ENCODE data around the gene ATP4A. TPM values are rescaled to one million over a fixed set of nuclear protein-coding genes. Genes with fewer than 3 reads are reported as not detected.
"Not testable (repeated sequence)": the region's sequence is repeated elsewhere in the genome, so short reads cannot be mapped to it uniquely, and the experiment has no call there.

ATP4A gene
- total RNA-seq, 2 donors from 2014 or later, result 0.18 TPM; not detected in 1

- peaks cover 20% of the 10 kb centered on the region for H3K9me3 ChIP-seq (ENCODE audit: control insufficient read depth, low read length)
- H3K9ac ChIP-seq (ENCODE audit: extremely low read depth, low read length, poor library complexity, severe bottlenecking), result no peak overlapping the region
- no peaks in the 10 kb centered on the region for H3K4me1 ChIP-seq (ENCODE audit: control insufficient read depth, insufficient read depth, low read length)
- no peaks in the 10 kb centered on the region for H3K4me1 Mint-ChIP-seq
- no peak overlapping the region for H3K27ac Mint-ChIP-seq
- H3K27me3 ChIP-seq (ENCODE audit: control insufficient read depth, insufficient read depth, low read length, poor library complexity, severe bottlenecking), result no peaks in the 10 kb centered on the region
- H3K4me3 ChIP-seq (ENCODE audit: low read length), result no peak overlapping the region
- H3K27ac ChIP-seq (ENCODE audit: low read depth, low read length), result no peak overlapping the region
- H3K4me3 Mint-ChIP-seq, result no peak overlapping the region
- H3K27me3 Mint-ChIP-seq (ENCODE audit: insufficient read depth), result peaks cover 31% of the 10 kb centered on the region
- peaks cover 2% of the 10 kb centered on the region for H3K36me3 ChIP-seq (ENCODE audit: control insufficient read depth, insufficient read depth, low read length)
- TF ChIP-seq, protein P1, sequence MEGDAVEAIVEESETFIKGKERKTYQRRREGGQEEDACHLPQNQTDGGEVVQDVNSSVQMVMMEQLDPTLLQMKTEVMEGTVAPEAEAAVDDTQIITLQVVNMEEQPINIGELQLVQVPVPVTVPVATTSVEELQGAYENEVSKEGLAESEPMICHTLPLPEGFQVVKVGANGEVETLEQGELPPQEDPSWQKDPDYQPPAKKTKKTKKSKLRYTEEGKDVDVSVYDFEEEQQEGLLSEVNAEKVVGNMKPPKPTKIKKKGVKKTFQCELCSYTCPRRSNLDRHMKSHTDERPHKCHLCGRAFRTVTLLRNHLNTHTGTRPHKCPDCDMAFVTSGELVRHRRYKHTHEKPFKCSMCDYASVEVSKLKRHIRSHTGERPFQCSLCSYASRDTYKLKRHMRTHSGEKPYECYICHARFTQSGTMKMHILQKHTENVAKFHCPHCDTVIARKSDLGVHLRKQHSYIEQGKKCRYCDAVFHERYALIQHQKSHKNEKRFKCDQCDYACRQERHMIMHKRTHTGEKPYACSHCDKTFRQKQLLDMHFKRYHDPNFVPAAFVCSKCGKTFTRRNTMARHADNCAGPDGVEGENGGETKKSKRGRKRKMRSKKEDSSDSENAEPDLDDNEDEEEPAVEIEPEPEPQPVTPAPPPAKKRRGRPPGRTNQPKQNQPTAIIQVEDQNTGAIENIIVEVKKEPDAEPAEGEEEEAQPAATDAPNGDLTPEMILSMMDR (conservative IDR thresholded peaks at IDR 0.05), result no peak
- 77 to 82% methylated on average over 5 to 6 of the region's 6 CpGs for WGBS, 2 experiments (ENCODE audit: insufficient coverage in 1 of 2, insufficient read length in 1 of 2)
- H3K36me3 Mint-ChIP-seq (ENCODE audit: low read depth), result no peaks in the 10 kb centered on the region
- peaks cover 30% of the 10 kb centered on the region for H3K9me3 Mint-ChIP-seq
- DNase-seq, result no peak
Measured at GRCh38 chr19:35609851-35610353, 46.4 kb upstream of the ATP4A start.

GRCh38 chr19:35608251-35608650, 44.8 kb upstream of the ATP4A start:
- Histone ChIP-seq H3K27me3 (ENCODE audit: control insufficient read depth, insufficient read depth, low read length, poor library complexity, severe bottlenecking) (no peaks in the 10 kb centered on the region), H3K4me3 (ENCODE audit: low read length) (no peak overlapping the region), H3K9me3 (ENCODE audit: control insufficient read depth, low read length) (peaks cover 20% of the 10 kb centered on the region), H3K4me1 (ENCODE audit: control insufficient read depth, insufficient read depth, low read length) (no peaks in the 10 kb centered on the region), H3K36me3 (ENCODE audit: control insufficient read depth, insufficient read depth, low read length) (no peaks in the 10 kb centered on the region), H3K9ac (ENCODE audit: extremely low read depth, low read length, poor library complexity, severe bottlenecking) (no peak overlapping the region), H3K27ac (ENCODE audit: low read depth, low read length) (no peak overlapping the region)
- Mint-ChIP-seq H3K36me3 (ENCODE audit: low read depth) (no peaks in the 10 kb centered on the region), H3K9me3 (peaks cover 30% of the 10 kb centered on the region), H3K4me1 (no peaks in the 10 kb centered on the region), H3K4me3 (no peak overlapping the region), H3K27ac (no peak overlapping the region), H3K27me3 (ENCODE audit: insufficient read depth) (peaks cover 32% of the 10 kb centered on the region)
- 84 to 100% methylated on average over 2 of the region's 2 CpGs for WGBS, 2 experiments (ENCODE audit: insufficient coverage in 1 of 2, insufficient read length in 1 of 2)
- TF ChIP-seq, protein P1 (conservative IDR thresholded peaks at IDR 0.05), result no peak
- no peak for DNase-seq

DNA sequence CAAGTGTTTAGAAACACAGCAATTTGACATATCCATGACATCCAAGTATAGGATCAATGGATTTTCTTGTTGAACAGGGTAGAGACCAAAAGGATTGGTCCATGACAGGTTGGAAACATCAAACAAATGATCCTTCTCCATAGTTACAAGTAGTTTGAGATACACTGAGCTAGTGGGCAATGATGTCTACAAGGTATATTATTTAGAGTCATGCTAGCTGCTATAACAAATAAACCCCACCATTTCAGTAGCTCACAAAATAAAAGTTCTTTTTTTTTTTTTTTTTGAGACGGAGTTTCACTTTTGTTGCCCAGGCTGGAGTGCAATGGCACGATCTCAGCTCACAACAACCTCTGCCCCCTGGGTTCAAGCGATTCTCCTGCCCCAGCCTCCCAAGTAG, 44.2 kb upstream of the ATP4A start:
- DNase-seq, result no peak
- TF ChIP-seq, protein P1 (conservative IDR thresholded peaks at IDR 0.05), result no peak
- no peaks in the 10 kb centered on the region for H3K4me1 ChIP-seq (ENCODE audit: control insufficient read depth, insufficient read depth, low read length)

DNA sequence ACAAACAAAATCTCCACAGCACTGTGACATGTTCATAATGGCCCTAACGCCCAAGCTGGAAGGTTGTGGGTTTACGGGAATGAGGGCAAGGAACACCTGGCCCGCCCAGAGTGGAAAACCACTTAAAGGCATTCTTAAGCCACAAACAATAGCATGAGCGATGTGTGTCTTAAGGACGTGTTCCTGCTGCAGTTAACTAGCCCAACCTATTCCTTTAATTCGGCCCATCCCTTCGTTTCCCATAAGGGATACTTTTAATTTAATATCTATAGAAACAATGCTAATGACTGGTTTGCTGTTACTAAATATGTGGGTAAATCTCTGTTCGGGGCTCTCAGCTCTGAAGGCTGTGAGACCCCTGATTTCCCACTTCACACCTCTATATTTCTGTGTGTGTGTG, 43.7 kb upstream of the ATP4A start:
- not testable (repeated sequence) for H3K27ac ChIP-seq (ENCODE audit: low read depth, low read length); H3K27me3 ChIP-seq (ENCODE audit: control insufficient read depth, insufficient read depth, low read length, poor library complexity, severe bottlenecking); H3K9ac ChIP-seq (ENCODE audit: extremely low read depth, low read length, poor library complexity, severe bottlenecking); H3K4me1 Mint-ChIP-seq; H3K27ac Mint-ChIP-seq; H3K4me3 Mint-ChIP-seq; H3K36me3 ChIP-seq (ENCODE audit: control insufficient read depth, insufficient read depth, low read length); H3K36me3 Mint-ChIP-seq (ENCODE audit: low read depth); DNase-seq; H3K4me3 ChIP-seq (ENCODE audit: low read length); H3K4me1 ChIP-seq (ENCODE audit: control insufficient read depth, insufficient read depth, low read length)
- H3K9me3 ChIP-seq (ENCODE audit: control insufficient read depth, low read length), result peaks cover 20% of the 10 kb centered on the region
- H3K9me3 Mint-ChIP-seq, result peaks cover 30% of the 10 kb centered on the region
- peaks cover 34% of the 10 kb centered on the region for H3K27me3 Mint-ChIP-seq (ENCODE audit: insufficient read depth)
- 86 to 88% methylated on average over 3 to 6 of the region's 8 CpGs for WGBS, 2 experiments (ENCODE audit: insufficient coverage in 1 of 2, insufficient read length in 1 of 2)

More for the DNA sequence above, 44.2 kb upstream of the ATP4A start:
- H3K9me3 ChIP-seq (ENCODE audit: control insufficient read depth, low read length), result peaks cover 20% of the 10 kb centered on the region
- peaks cover 30% of the 10 kb centered on the region for H3K9me3 Mint-ChIP-seq
- no peak overlapping the region for H3K4me3 Mint-ChIP-seq
- no peak overlapping the region for H3K4me3 ChIP-seq (ENCODE audit: low read length)
- H3K36me3 Mint-ChIP-seq (ENCODE audit: low read depth), result no peaks in the 10 kb centered on the region
- no peaks in the 10 kb centered on the region for H3K36me3 ChIP-seq (ENCODE audit: control insufficient read depth, insufficient read depth, low read length)
- WGBS, 2 experiments (ENCODE audit: insufficient coverage in 1 of 2, insufficient read length in 1 of 2), result 70 to 87% methylated on average over 2 to 3 of the region's 3 CpGs
- no peaks in the 10 kb centered on the region for H3K4me1 Mint-ChIP-seq
- H3K27me3 Mint-ChIP-seq (ENCODE audit: insufficient read depth), result peaks cover 34% of the 10 kb centered on the region
- no peaks in the 10 kb centered on the region for H3K27me3 ChIP-seq (ENCODE audit: control insufficient read depth, insufficient read depth, low read length, poor library complexity, severe bottlenecking)
- H3K9ac ChIP-seq (ENCODE audit: extremely low read depth, low read length, poor library complexity, severe bottlenecking), result no peak overlapping the region
- no peak overlapping the region for H3K27ac ChIP-seq (ENCODE audit: low read depth, low read length)
- no peak overlapping the region for H3K27ac Mint-ChIP-seq

DNA sequence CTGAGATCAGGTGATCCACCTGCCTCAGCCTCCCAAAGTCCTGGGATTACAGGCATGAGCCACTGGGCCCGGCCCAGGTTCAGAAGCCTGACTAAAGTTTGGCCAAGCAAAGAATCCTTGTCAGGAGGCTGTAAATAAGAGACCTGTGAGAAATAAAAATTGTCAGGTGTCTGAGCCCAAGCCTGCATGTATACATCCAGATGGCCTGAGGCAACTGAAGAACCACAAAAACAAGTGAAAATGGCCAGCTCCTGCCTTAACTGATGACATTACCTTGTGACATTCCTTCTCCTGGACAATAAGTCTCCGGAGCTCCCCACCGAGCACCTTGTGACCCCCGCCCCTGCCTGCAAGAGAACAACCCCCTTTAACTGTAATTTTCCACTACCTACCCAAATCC, 41.0 kb upstream of the ATP4A start:
- DNase-seq; H3K4me3 Mint-ChIP-seq; H3K27ac Mint-ChIP-seq; H3K9ac ChIP-seq (ENCODE audit: extremely low read depth, low read length, poor library complexity, severe bottlenecking); H3K27ac ChIP-seq (ENCODE audit: low read depth, low read length); H3K4me1 ChIP-seq (ENCODE audit: control insufficient read depth, insufficient read depth, low read length); H3K4me1 Mint-ChIP-seq; H3K36me3 ChIP-seq (ENCODE audit: control insufficient read depth, insufficient read depth, low read length); H3K4me3 ChIP-seq (ENCODE audit: low read length); H3K36me3 Mint-ChIP-seq (ENCODE audit: low read depth); H3K27me3 ChIP-seq (ENCODE audit: control insufficient read depth, insufficient read depth, low read length, poor library complexity, severe bottlenecking): not testable (repeated sequence)
- peaks cover 20% of the 10 kb centered on the region for H3K27me3 Mint-ChIP-seq (ENCODE audit: insufficient read depth)
- peaks cover 20% of the 10 kb centered on the region for H3K9me3 ChIP-seq (ENCODE audit: control insufficient read depth, low read length)
- 87% methylated on average over 3 to 4 of the region's 4 CpGs for WGBS, 2 experiments (ENCODE audit: insufficient coverage in 1 of 2, insufficient read length in 1 of 2)
- H3K9me3 Mint-ChIP-seq, result peaks cover 30% of the 10 kb centered on the region
